CD4-positive, alpha-beta T cell treated with Interleukin-2 at 100 ng/mL for 4 hours (primary cell): ENCODE results near the gene THSD4.

Experiments used
- DNase-seq: peaks from one replicate; pipeline ENCODE4 v3.0.0-alpha.2; 2020; ENCODE audit warnings: low spot score

Gene THSD4

DNA sequence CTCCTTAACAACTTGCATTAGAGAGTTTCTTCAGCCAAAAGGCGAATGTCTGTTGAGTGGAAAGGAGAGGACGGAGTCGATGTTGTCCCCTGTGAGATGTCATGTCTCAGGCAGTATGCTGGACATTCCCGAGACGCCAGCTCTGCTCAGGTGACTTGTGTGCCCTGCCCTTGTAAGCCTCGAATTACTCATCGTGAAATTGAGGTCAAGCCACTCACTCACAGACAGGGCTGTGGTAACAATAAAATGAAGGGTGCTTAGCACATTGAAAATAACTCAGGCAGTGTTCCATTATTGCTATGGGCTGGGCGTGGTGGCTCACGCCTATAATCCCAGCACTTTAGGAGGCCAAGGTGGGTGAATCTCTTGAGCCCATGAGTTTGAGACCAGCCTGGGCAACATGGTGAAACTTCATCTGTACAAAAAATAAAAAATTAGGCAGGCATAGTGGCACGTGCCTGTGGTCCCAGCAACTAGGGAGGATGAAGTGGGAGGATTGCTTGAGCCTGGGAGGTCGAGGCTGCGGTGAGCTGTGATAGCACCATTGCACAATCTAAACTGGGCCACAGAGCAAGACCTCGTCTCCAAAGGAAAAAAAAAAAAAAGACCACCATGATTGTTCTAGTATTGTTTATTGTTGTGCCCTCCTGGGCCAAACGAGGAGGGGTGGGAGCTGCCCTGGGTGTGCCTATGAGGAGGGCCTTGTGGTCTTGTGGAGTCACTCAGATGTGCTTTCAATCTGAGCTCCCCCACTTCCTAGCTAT is 214.4 kb downstream of the THSD4 start:
- no peak for DNase-seq

DNA sequence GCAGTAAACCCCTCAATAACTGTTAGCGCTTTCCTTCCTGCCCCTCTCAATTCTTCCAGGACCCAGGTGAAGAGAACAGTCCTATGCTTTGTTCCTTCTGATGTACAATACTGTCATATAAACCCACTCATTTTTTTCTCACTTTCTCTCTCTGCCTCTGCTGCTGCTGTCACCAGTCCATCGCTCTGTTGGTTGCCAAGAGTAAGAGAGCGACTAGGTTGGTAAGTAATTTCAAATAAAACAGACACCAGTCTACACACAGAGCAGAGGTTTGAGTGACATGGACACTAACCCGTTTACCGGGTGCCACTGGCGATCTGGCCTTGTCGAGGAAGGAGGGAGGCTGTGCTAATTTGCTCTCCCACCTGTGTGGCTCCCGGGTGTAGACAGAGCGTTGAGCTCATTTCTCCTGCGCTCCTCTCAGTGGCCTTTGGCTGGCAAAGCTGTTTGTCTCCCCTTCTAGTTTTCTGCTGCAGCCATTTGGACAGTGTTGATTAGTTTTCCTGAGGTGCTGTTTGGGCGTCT is 215.4 kb downstream of the THSD4 start:
- no peak for DNase-seq

DNA sequence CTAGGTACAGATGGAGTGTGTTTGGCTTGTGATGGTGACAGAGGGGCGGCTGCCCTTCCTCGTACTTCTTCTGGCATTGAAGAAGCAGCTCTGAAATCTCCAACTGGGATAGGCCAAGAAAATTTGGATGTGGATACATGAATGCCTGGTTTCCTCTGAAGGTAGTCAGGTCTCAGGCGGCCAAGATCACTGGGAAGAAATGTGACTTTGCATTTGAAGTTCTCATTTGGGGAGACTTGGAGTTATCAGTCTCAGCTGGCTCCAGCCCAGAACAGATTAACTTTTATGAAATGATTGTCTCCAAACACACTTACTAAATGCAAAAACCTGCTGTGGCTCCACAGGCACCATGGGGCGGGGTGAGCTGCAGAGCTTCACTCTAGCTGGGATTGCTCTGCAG is 215.9 kb downstream of the THSD4 start:
- no peak for DNase-seq

DNA sequence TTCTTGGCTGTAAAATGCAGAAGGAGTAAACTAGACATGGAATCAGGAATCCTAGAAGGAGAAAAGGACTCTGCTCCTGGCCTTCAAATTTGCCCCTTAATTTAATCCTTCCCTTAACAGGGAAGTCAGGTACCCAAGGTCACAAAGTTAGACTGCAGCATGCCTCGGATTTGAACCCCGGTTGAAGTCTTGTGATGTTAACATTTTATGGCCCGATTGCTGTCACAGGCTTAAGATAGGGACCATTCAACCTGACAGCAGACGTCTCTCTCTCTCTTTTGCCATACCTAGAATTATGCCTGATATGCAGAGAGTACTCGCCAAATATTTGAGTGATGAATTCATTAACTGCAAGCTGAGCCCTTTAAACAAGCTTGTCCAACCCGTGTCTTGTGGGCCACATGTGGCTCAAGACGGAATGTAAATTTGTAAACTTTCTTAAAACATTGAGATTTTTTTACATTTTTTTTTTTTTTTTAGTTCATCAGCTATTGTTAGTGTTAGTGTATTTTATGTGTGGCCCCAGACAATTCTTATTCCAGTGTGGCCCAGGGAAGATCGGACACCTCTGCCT is 217.2 kb downstream of the THSD4 start:
- no peak for DNase-seq

DNA sequence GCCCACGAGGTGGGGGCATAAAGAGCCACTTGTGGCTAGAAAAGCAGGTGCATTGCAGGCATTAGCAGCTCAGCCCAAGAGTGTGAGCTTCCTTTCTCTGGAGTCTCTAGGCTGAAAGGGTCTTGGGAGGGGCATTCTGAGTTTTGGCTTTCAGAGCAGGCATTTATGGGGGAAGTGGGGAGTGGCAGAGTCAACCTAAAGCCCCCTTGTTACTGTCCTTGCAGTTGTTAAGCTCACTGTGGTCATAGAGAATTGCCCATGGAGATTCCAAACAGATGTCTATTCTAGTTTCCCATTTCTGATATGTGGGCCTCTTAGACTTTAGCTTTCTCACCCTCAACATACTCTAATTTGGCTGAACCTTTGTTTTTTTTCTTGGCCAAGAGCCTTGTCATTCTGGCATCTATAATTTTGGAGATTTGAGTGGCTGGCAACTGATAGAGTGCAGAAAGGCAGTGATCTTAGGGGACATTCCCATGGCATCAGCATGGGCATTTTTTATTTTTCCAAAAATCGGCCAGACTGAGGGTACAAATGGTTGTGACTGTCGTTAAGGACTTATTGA is 217.9 kb downstream of the THSD4 start:
- DNase-seq, result no peak

DNA sequence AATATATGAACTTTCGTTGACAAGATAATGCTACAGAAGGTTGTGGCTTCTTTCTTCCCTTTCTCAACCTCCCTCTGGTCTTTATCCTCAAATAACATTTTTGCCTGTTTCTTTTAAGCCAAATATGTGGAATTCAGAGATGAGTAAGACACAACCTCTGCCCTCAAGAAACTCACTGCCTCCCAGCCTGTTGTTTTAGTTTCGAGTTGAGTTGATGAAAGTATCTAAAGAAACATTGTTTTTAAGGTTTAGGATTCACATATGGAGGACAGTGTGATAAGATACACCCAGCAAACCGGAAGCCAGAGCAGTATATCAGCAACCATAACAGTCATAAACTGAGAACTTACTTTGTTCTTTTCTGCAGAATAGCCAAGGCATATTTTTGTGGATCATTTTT is 218.6 kb downstream of the THSD4 start:
- no peak for DNase-seq

DNA sequence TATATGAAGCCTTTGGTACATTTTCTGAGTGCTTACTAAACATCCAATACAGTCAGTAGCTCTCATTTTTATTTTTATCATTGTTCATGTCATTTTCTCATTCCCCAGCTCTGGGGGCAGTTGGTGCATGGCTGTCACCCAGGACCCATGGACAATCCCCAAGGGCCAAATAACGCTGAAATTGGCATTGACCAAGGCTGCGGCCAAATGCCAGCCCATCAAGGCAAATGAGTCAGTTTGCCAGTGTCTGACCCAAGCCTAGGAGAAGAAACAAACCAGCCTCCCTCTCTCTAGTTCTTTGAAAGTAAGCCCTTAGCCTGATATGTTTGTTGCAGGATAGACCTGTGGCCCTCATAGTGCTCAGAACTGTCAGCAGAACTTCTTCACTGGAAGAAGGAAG is 219.2 kb downstream of the THSD4 start:
- no peak for DNase-seq

DNA sequence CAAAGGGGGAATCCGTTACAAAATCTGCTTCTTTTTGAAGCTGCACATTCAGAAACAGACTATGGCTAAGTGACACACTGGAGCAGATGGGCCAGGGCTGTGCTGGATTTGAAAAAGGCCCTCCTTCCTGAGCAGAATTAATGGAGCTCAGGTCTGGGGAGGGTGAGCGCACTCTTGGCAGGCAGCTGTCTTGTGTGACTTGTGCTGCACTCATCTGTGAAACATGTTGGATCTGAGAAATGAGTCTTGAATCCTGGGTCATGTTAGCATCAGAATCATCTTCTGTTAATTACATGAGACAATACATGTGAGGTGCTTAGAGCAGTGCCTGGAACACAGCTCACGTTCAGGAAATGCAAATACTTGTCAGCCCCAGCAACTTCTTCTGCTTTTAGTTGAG is 219.6 kb downstream of the THSD4 start:
- no peak for DNase-seq

DNA sequence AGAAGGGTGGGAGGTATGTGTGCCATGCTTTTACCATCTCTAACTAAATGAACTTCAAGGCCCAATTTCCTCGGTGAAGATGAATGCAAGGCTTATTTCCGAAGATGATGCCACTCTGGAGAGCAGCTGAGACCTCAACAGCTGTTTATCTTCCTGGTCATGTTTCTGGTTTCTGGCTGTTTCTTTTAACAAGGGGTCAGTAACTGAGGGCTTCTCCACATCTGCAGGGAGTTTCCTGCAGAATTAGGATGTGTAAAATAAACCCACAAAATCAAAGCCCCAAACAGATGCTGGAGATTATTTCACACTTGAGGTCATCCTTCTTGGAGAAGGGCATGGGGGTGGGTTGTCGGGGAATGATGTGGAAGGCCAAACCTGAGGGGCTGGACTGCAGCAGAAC is 220.3 kb downstream of the THSD4 start:
- DNase-seq, result no peak

DNA sequence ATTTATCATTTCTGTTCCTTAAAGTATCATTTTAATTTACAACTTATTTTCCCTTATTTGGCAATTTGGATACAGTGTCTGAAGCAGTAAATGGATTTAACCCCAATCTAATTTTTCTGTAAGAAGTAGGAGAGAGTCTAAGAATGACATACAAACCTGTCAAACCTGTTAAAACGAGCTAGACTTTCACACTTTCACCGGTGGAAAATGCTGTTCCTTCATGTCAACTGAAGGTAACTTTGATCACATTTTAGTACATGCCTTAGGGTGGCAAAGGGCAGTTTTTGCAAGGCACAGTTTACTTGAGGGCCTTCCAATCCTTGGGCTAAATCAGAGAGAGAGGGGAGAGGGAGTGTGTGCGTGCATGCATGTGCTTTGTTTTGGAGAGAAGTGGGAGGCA is 221.4 kb downstream of the THSD4 start:
- no peak for DNase-seq

DNA sequence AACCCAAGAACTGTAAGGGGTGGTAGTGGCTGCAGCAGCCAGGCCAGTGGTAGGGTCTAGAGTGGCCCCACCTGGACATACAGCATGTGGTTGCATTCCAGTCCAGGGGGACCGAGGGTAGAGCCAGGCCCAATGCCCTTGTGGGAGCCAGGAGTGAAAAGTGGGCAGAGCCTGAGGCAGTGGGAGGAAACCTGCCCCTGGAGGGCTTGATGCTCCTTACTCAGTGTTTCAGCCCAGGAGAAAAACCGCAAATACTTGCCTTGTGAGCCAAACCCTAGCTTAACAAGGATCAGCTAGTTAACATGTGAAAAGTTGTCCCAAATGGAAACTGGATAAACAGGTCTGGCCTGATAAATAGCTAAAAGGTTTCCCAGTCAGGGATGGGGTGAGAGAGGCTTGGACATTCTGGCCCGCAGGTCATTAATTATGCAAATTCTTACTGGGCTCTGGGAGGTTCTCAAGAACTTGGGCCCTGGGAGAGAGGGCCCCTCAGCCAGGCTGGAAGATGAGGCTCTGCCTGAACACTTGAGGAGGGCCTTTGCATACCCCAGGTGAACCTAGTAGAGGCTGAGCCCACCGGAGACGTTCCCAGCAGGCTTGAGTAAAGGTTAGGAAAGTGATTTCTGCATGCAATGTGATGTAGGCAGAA is 222.1 kb downstream of the THSD4 start:
- no peak for DNase-seq

DNA sequence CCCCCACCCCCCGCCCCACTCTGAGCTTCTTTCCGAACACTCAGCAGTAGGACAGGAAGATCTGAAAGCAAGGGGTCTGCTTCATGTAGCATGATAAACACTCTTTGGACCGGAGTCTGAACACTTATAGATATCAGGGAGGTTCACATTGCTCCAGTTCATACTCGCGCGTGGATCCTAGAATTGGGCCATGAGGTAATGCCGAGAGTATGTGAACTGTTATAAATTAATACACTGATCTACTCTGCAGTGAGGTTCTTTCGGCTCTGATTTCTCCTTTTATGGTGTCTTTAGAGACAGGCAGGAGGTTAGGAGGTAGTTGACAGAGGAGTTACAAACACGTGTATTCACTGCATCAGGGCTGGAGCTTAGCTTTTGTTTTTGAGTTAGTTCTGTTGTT is 223.0 kb downstream of the THSD4 start:
- no peak for DNase-seq

DNA sequence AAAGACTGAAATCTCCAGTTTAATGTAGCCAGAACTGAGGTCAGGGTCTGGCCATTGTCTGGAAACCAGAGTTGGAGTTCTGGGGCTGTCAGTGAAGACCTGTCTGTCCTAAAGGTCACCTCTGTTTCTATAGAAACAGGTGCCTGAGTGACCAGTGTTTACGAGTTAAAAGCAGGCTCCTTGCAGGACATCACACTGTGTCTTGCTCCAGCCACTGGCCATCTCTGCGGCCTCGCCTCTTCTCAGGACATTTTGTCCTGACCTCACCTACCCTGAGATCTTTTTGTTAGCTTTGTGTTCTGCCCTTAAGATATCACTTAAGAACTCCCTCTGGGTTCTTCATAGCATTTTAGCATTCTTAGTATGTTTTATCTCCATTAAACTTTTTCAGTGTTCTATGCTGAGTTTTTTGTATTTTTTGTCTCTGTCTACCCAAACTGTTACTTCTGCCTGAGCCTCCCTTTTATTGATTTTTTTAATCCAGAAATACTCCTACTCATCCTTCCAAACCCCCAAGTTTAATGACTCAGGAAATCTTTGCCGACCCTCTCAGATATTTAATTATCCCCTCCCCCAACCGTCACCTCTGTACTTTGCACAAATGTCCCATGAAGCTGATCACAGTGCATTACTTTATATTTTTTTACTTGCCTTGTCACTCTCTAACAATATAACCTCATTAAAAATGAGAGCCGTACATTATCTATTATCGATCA is 223.7 kb downstream of the THSD4 start:
- DNase-seq, result no peak

DNA sequence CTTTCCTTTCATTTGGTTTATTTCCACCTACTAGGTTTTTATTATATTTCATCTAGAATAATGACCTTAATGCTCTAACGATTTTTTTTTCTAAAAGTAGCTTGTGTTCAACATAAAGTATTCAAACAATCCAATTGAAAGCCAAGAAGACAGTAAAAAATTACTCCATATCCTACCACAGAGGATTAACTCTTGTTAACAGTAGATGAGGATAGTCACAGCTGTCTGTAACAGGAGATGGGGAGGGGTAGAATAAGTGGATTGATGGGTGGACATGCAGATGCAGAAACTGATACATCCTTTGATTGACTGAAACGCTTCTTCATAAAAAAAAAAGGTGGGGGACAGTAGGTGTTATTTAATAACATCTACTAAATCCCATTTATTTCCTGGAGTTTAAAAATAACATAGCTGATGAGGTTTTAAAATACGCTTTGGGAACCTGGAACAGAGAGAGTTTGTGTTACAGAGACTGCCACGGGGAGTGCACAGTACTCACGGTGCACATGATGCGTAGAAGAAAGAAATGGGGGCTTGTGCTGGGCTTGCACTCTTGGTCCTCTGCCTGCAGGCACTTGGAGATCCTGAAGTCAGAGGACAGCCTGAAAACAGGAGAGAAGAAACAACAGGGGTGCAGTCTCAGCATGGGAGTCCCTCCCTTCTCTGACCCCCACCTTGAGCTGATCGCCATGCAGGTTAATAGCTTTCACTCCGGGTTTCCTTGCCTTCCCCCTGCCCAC is 226.7 kb downstream of the THSD4 start:
- DNase-seq, result no peak

DNA sequence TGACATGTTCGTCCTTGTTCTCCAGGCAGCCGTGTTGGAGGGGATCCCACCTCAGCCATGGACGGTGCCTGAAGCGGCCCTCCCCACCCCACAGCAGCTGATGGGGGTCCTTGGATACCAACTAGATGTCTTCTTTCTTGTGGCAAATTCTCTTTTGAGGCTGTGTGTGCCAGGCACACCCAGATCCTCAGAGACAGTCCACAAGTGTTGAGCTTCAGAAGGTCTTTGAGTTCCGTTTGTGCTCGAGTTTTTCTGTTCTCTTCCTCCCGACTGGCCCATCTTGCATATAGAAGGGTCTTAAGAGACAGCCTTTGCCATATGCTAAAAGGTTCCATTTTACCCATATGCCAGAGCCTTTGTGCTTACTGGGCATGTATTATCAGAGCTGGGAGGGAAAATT is 227.4 kb downstream of the THSD4 start:
- DNase-seq, result no peak

DNA sequence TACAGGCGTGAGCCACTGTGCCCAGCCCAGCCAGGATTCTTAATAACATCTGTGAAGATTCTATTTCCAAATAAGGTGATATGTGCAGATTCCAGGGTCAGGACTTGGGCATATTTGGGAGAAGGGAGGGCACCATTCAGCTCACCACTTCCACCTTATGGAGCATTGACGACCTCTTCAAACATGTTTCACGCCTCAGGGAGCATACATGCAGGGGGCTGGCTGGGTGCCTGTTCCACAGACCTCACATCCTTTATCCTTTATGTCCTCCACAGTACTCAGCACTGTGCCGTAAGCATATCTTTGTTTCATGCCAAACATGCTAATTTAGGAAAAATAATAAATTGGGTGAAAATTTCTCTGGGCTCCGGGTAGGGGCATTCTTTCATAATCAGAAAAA is 229.0 kb downstream of the THSD4 start:
- DNase-seq, result no peak

DNA sequence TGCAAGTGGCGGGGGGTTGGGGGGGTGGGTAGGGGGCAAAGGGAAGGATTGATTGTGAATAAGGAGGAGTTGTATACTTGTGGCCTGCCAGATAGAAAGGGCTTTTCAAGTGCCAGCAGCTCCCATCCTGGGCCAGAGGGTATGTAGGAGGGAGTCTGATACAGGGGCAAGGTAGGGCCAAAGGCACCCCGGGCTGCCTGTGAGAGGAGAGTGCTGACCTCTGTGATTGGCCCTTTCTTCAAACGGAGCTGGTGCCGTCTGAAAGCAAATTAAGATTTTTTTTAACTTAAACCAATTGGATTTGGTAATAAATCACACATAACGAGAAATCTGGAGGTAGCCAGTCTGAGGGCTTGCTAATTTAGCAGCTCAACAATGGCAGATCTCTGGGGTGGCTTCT is 229.9 kb downstream of the THSD4 start:
- DNase-seq, result no peak

DNA sequence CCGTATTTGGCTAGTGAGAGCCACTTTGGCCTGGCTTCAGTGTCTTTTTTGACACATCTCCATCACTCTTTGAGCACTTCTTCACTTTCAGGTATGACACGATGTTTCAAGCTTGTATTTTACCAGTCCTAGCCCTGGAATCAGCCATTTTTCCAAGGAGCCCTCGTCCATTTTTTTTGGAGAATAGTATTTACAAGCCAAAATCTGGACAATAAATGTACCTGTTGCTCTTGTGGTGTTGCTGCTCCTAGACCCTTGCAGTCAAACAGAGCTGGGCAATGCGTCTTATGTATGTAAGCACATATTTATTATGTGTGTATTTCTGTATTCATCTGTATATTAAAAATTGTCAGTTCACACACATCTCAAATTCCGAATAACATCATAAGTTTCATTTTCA is 231.2 kb downstream of the THSD4 start:
- no peak for DNase-seq

DNA sequence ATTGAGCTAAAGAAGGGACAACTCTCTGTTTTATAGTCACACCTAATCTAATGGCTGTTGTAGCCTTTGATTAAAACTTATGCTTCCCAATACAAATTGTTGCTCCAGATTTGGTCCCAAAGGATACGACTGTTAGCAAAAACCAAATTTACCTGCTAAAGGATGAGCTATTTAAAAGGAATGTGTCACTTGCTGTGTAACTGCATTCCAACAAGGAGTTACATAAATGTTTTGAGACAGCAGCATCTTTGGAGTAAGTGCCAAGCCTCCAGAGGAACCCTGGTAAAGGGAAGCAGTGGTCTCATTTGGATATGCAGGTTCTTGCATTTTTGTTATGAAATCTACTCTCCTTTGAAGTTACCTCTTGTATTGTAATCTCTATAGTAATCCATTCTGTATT is 233.3 kb downstream of the THSD4 start:
- DNase-seq, result no peak

DNA sequence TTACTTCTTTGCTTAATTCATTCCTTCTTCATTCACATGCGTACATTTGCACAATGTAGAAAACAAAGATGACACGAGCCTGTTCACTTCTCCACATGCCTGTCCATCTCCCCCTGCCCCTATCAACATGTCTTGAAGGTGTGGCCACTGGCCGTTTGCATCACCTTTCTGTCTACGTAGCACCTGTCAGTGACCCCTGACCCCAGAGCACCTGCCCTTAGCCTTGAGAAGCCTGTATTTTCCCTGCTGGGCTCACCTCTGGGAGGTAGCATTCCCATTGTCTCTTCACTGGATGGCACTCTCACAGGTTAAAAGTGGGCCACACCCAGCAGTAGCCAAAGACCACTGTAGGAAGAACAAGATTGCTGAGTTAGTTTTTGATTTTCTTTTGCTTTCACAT is 234.1 kb downstream of the THSD4 start:
- no peak for DNase-seq

DNA sequence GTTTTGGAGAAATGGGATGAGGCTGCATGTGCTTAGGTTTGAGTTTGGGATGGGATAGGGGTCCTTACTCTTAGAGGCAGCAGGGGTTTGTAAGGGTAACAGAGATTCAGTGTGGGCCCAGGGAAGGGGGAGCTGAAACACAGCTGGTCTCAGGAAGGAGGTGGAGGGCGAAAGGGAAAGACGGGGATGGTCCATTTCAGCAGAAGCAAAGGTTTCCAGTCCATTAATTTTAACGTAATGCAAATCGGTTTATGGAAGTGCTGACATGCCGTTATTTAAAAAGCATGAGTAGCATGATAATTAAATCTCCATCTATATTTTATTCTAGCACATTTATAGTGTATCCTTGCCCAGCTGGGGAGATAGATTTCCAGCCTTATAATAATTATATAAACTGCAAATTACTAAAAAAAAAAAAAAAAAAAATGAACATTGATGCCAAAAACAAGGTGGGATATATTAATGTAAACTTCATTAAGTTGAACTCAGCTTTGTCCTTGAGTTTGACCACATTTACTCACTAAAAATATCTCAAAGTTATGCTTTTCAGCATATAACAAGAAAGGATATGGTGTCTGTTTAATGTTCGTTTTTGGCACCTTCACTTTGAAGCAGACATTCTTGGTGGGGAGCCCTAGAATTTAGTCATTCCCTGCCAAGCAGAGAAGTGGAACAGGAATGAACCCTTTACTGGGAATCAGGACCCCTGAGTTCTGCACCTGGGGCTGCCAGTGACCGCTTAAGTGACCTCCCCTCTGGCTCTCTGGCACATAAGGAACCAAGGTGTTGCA is 234.7 kb downstream of the THSD4 start:
- no peak for DNase-seq
